ENCODE data around the gene SPATA2L. TPM values are rescaled to one million over a fixed set of nuclear protein-coding genes. Genes with fewer than 3 reads are reported as not detected.

SPATA2L gene
- total RNA-seq, 2 donors from 2014 or later: 4.4 to 5.0 TPM

Other genes with a start within 250 kb of the SPATA2L start
- 100 to 1,000 TPM; 166 to 178 TPM for gene ANKRD11, start 211.1 kb downstream of the SPATA2L start, total RNA-seq
- 100 to 1,000 TPM; 115 to 135 TPM for gene SPG7, start 193.3 kb downstream of the SPATA2L start, total RNA-seq
- 1,000 to 10,000 TPM; 2,683 to 3,154 TPM for gene RPL13, start 141.0 kb downstream of the SPATA2L start, total RNA-seq
- gene CPNE7, start 125.9 kb downstream of the SPATA2L start, total RNA-seq: 10 to 100 TPM; 11.1 to 44.7 TPM
- not detected for gene DPEP1, start 88.1 kb downstream of the SPATA2L start, total RNA-seq
- gene CHMP1A, start 44.0 kb downstream of the SPATA2L start, total RNA-seq: 10 to 100 TPM; 63.8 to 95.6 TPM
- gene SPATA33, start 43.9 kb downstream of the SPATA2L start, total RNA-seq: 10 to 100 TPM; 13.3 to 21.5 TPM
- gene CDK10, start 15.0 kb downstream of the SPATA2L start, total RNA-seq: 10 to 100 TPM; 81.1 to 98.8 TPM
- gene VPS9D1, start 19.2 kb upstream of the SPATA2L start, total RNA-seq: 1 to 10 TPM; 1.7 to 4.1 TPM
- gene ZNF276, start 19.8 kb upstream of the SPATA2L start, total RNA-seq: 10 to 100 TPM; 24.7 to 31.1 TPM
- gene FANCA, start 114.9 kb upstream of the SPATA2L start, total RNA-seq: 100 to 1,000 TPM; 115 to 131 TPM
- 1 to 10 TPM; 4.3 to 4.8 TPM for gene SPIRE2, start 126.8 kb upstream of the SPATA2L start, total RNA-seq
- gene TCF25, start 171.9 kb upstream of the SPATA2L start, total RNA-seq: 100 to 1,000 TPM; 181 to 195 TPM
- 1 to 10 TPM; 7.5 to 7.6 TPM for gene MC1R, start 217.2 kb upstream of the SPATA2L start, total RNA-seq
- gene TUBB3, start 221.6 kb upstream of the SPATA2L start, total RNA-seq: 1 to 10 TPM in 1 of 2 donors, under 1 TPM in 1; 0.74 to 9.7 TPM
- 10 to 100 TPM in 1 of 2 donors, 1 to 10 TPM in 1; 9.3 to 11.1 TPM for gene DEF8, start 247.1 kb upstream of the SPATA2L start, total RNA-seq